Activated naive CD4-positive, alpha-beta T cell treated with anti-CD3 and anti-CD28 coated beads, Interleukin-2, amount 50 U/mL, for 24 hours (primary cell): ENCODE results near the gene CCDC92.

Experiments
- H3K27ac Mint-ChIP-seq: one replicate; pipeline ENCODE4 v1.8.0; 2021; ENCODE audit warnings: mild to moderate bottlenecking, mixed read lengths
- H3K27me3 Mint-ChIP-seq: one replicate; pipeline ENCODE4 v1.8.0; 2021; ENCODE audit warnings: mixed read lengths
- H3K36me3 Mint-ChIP-seq: one replicate; pipeline ENCODE4 v1.8.0; 2021; ENCODE audit warnings: mixed read lengths
- H3K4me1 Mint-ChIP-seq: one replicate; pipeline ENCODE4 v1.8.0; 2021; ENCODE audit warnings: mixed read lengths
- H3K4me3 Mint-ChIP-seq: one replicate; pipeline ENCODE4 v1.8.0; 2021; ENCODE audit warnings: mild to moderate bottlenecking, mixed read lengths
- H3K9me3 Mint-ChIP-seq: one replicate; pipeline ENCODE4 v1.8.0; 2021; ENCODE audit warnings: mixed read lengths

Gene CCDC92

GRCh38 chr12:123906711-123907420, 65.8 kb downstream of the CCDC92 start:
- H3K9me3 Mint-ChIP-seq = no peaks in the 10 kb centered on the region
- no peak overlapping the region for H3K4me3 Mint-ChIP-seq
- H3K36me3 Mint-ChIP-seq = no peaks in the 10 kb centered on the region
- H3K27ac Mint-ChIP-seq = no peak overlapping the region
- no peaks in the 10 kb centered on the region for H3K27me3 Mint-ChIP-seq
- peaks cover 11% of the 10 kb centered on the region for H3K4me1 Mint-ChIP-seq

GRCh38 chr12:123905319-123905925, 67.2 kb downstream of the CCDC92 start:
- Mint-ChIP-seq H3K36me3 (no peaks in the 10 kb centered on the region), H3K4me1 (peaks cover 12% of the 10 kb centered on the region), H3K9me3 (no peaks in the 10 kb centered on the region), H3K27me3 (no peaks in the 10 kb centered on the region), H3K27ac (peak overlapping the region; percentile 52), H3K4me3 (no peak overlapping the region)

- Mint-ChIP-seq H3K36me3 (no peaks in the 10 kb centered on the region), H3K4me1 (peaks cover 12% of the 10 kb centered on the region), H3K27me3 (no peaks in the 10 kb centered on the region), H3K27ac (no peak overlapping the region), H3K4me3 (no peak overlapping the region), H3K9me3 (no peaks in the 10 kb centered on the region)
Observed at GRCh38 chr12:123903301-123904065, 69.1 kb downstream of the CCDC92 start.

GRCh38 chr12:123902821-123903220, 69.8 kb downstream of the CCDC92 start:
- Mint-ChIP-seq H3K4me1 (peaks cover 12% of the 10 kb centered on the region), H3K9me3 (no peaks in the 10 kb centered on the region), H3K36me3 (no peaks in the 10 kb centered on the region), H3K4me3 (no peak overlapping the region), H3K27ac (no peak overlapping the region), H3K27me3 (no peaks in the 10 kb centered on the region)

GRCh38 chr12:123900871-123901376, 71.7 kb downstream of the CCDC92 start:
- Mint-ChIP-seq H3K27ac (no peak overlapping the region), H3K4me1 (peaks cover 12% of the 10 kb centered on the region), H3K4me3 (no peak overlapping the region), H3K36me3 (no peaks in the 10 kb centered on the region), H3K27me3 (no peaks in the 10 kb centered on the region), H3K9me3 (no peaks in the 10 kb centered on the region)

GRCh38 chr12:123899368-123899767, 73.3 kb downstream of the CCDC92 start:
- peaks cover 5% of the 10 kb centered on the region for H3K4me1 Mint-ChIP-seq
- no peak overlapping the region for H3K4me3 Mint-ChIP-seq
- H3K27me3 Mint-ChIP-seq = no peaks in the 10 kb centered on the region
- no peak overlapping the region for H3K27ac Mint-ChIP-seq
- no peaks in the 10 kb centered on the region for H3K9me3 Mint-ChIP-seq
- no peaks in the 10 kb centered on the region for H3K36me3 Mint-ChIP-seq

- no peaks in the 10 kb centered on the region for H3K27me3 Mint-ChIP-seq
- no peaks in the 10 kb centered on the region for H3K36me3 Mint-ChIP-seq
- no peak overlapping the region for H3K4me3 Mint-ChIP-seq
- no peak overlapping the region for H3K27ac Mint-ChIP-seq
- H3K4me1 Mint-ChIP-seq = peaks cover 5% of the 10 kb centered on the region
- H3K9me3 Mint-ChIP-seq = no peaks in the 10 kb centered on the region
Observed at GRCh38 chr12:123898673-123899072, 74.0 kb downstream of the CCDC92 start.

- no peak overlapping the region for H3K27ac Mint-ChIP-seq
- no peak overlapping the region for H3K4me3 Mint-ChIP-seq
- H3K9me3 Mint-ChIP-seq = no peaks in the 10 kb centered on the region
- peaks cover 5% of the 10 kb centered on the region for H3K4me1 Mint-ChIP-seq
- no peaks in the 10 kb centered on the region for H3K27me3 Mint-ChIP-seq
- no peaks in the 10 kb centered on the region for H3K36me3 Mint-ChIP-seq
Observed at GRCh38 chr12:123897221-123897620, 75.4 kb downstream of the CCDC92 start.

GRCh38 chr12:123896767-123897166, 75.9 kb downstream of the CCDC92 start:
- Mint-ChIP-seq H3K36me3 (no peaks in the 10 kb centered on the region), H3K9me3 (no peaks in the 10 kb centered on the region), H3K27ac (no peak overlapping the region), H3K27me3 (no peaks in the 10 kb centered on the region), H3K4me1 (peaks cover 5% of the 10 kb centered on the region), H3K4me3 (no peak overlapping the region)

- H3K4me1 Mint-ChIP-seq = no peaks in the 10 kb centered on the region
- H3K36me3 Mint-ChIP-seq = no peaks in the 10 kb centered on the region
- no peak overlapping the region for H3K27ac Mint-ChIP-seq
- no peaks in the 10 kb centered on the region for H3K9me3 Mint-ChIP-seq
- H3K4me3 Mint-ChIP-seq = no peak overlapping the region
- H3K27me3 Mint-ChIP-seq = peaks cover 1% of the 10 kb centered on the region
Observed at GRCh38 chr12:123895451-123895850, 77.2 kb downstream of the CCDC92 start.

GRCh38 chr12:123894823-123895345, 77.7 kb downstream of the CCDC92 start:
- no peaks in the 10 kb centered on the region for H3K36me3 Mint-ChIP-seq
- no peak overlapping the region for H3K4me3 Mint-ChIP-seq
- H3K27ac Mint-ChIP-seq = no peak overlapping the region
- no peaks in the 10 kb centered on the region for H3K9me3 Mint-ChIP-seq
- no peaks in the 10 kb centered on the region for H3K4me1 Mint-ChIP-seq
- peaks cover 1% of the 10 kb centered on the region for H3K27me3 Mint-ChIP-seq

GRCh38 chr12:123893276-123893675, 79.4 kb downstream of the CCDC92 start:
- H3K27ac Mint-ChIP-seq = no peak overlapping the region
- H3K27me3 Mint-ChIP-seq = peaks cover 1% of the 10 kb centered on the region
- H3K9me3 Mint-ChIP-seq = no peaks in the 10 kb centered on the region
- H3K4me1 Mint-ChIP-seq = no peaks in the 10 kb centered on the region
- H3K36me3 Mint-ChIP-seq = no peaks in the 10 kb centered on the region
- no peak overlapping the region for H3K4me3 Mint-ChIP-seq

- Mint-ChIP-seq H3K27me3 (peaks cover 1% of the 10 kb centered on the region), H3K4me1 (no peaks in the 10 kb centered on the region), H3K36me3 (no peaks in the 10 kb centered on the region), H3K9me3 (no peaks in the 10 kb centered on the region), H3K27ac (no peak overlapping the region), H3K4me3 (no peak overlapping the region)
Observed at GRCh38 chr12:123892853-123893252, 79.8 kb downstream of the CCDC92 start.

- H3K36me3 Mint-ChIP-seq = no peaks in the 10 kb centered on the region
- H3K9me3 Mint-ChIP-seq = no peaks in the 10 kb centered on the region
- no peak overlapping the region for H3K4me3 Mint-ChIP-seq
- H3K4me1 Mint-ChIP-seq = no peaks in the 10 kb centered on the region
- peaks cover 1% of the 10 kb centered on the region for H3K27me3 Mint-ChIP-seq
- no peak overlapping the region for H3K27ac Mint-ChIP-seq
Observed at GRCh38 chr12:123892180-123892559, 80.5 kb downstream of the CCDC92 start.

GRCh38 chr12:123891516-123892179, 81.0 kb downstream of the CCDC92 start:
- Mint-ChIP-seq H3K27me3 (peaks cover 1% of the 10 kb centered on the region), H3K36me3 (no peaks in the 10 kb centered on the region), H3K9me3 (no peaks in the 10 kb centered on the region), H3K4me3 (no peak overlapping the region), H3K27ac (peak overlapping the region; percentile 30), H3K4me1 (no peaks in the 10 kb centered on the region)
